PC-9 (cell line): ENCODE data around the gene CREBBP. TPM values are rescaled to one million over a fixed set of nuclear protein-coding genes. Genes with fewer than 3 reads are reported as not detected.

ENCODE experiments used
- BruUV-seq: library from RNA; stranded (reverse); fragments of 400-500 nt; replicated peaks from 2 replicates; lab custom pipeline; 2021; lab: Mats Ljungman, UMichigan
- CTCF ChIA-PET: fragments of 300-600 bp; sonication (Branson Sonifier 250); formaldehyde crosslinking; loops from one replicate; lab custom pipeline; 2022; ENCODE audit warnings: antibody characterized with exemption; lab: Charles Lee
- POLR2A ChIA-PET: fragments of 300-600 bp; sonication (Branson Sonifier 250); formaldehyde crosslinking; loops from one replicate; lab custom pipeline; 2022; ENCODE audit warnings: antibody characterized with exemption; ENCODE audit not compliant: unreplicated experiment; lab: Charles Lee
- DNase-seq, 2 experiments: peaks; one replicate each; pipeline versions ENCODE4 v3.0.0 to v3.0.0-alpha.2; 2015 to 2022; ENCODE audit warnings: mixed read lengths in 1 of 2
- H2AFZ ChIP-seq: fragments of 200-600 bp; sonication (generic); 2 replicates; pipeline ENCODE4 v1.8.1; 2017; ENCODE audit warnings: antibody characterized with exemption
- H3F3A ChIP-seq: fragments of 200-600 bp; sonication (generic); 2 replicates; pipeline ENCODE4 v1.8.1; 2017; ENCODE audit warnings: antibody characterized with exemption, mild to moderate bottlenecking, low read depth; ENCODE audit not compliant: insufficient read depth
- H3K27ac ChIP-seq: fragments of 200-600 bp; sonication (generic); 2 replicates; pipeline ENCODE4 v1.6.1; 2016; ENCODE audit warnings: mixed run types
- H3K27me3 ChIP-seq: fragments of 200-600 bp; sonication (generic); 2 replicates; pipeline ENCODE4 v1.6.1; 2016; ENCODE audit warnings: low read depth, mixed run types; ENCODE audit not compliant: insufficient read depth
- H3K36me3 ChIP-seq: fragments of 200-600 bp; sonication (generic); 2 replicates; pipeline ENCODE4 v1.6.1; 2016; ENCODE audit warnings: low read depth, mixed run types
- H3K4me1 ChIP-seq: fragments of 200-600 bp; sonication (generic); replicated peaks from 2 replicates; pipeline ENCODE4 v1.6.1; 2016; ENCODE audit warnings: mixed run types; ENCODE audit not compliant: insufficient read depth
- H3K4me2 ChIP-seq: fragments of 200-600 bp; sonication (generic); 2 replicates; pipeline ENCODE4 v1.6.1; 2017; ENCODE audit warnings: mixed run types
- H3K4me3 ChIP-seq: fragments of 200-600 bp; sonication (generic); 2 replicates; pipeline ENCODE4 v1.6.1; 2016; ENCODE audit warnings: mixed run types
- H3K79me2 ChIP-seq: fragments of 200-600 bp; sonication (generic); 2 replicates; pipeline ENCODE4 v1.6.1; 2017; ENCODE audit warnings: low read depth, mixed run types
- H3K9me2 ChIP-seq: fragments of 200-600 bp; sonication (generic); 2 replicates; pipeline ENCODE4 v1.8.1; 2017; ENCODE audit warnings: mild to moderate bottlenecking; ENCODE audit not compliant: insufficient read depth
- H3K9me3 ChIP-seq: fragments of 200-600 bp; sonication (generic); 2 replicates; pipeline ENCODE4 v1.8.1; 2016; ENCODE audit warnings: low read depth; ENCODE audit not compliant: insufficient read depth
- H4K20me1 ChIP-seq: fragments of 200-600 bp; sonication (generic); 2 replicates; pipeline ENCODE4 v1.8.1; 2017; ENCODE audit not compliant: insufficient read depth
- CTCF ChIP-seq: fragments of 200-600 bp; sonication (generic); conservative IDR thresholded peaks from 2 replicates; pipeline ENCODE4 v1.6.1; 2017; ENCODE audit warnings: mixed run types, antibody characterized with exemption, mild to moderate bottlenecking, moderate library complexity
- EZH2 ChIP-seq: fragments of 200-600 bp; sonication (generic); IDR thresholded peaks from 2 replicates; pipeline ENCODE4 v1.8.0; 2017; ENCODE audit warnings: antibody characterized with exemption, low read depth
- intact Hi-C: fragments of 100-400 bp; cut with micrococcal nuclease; formaldehyde crosslinking; loops from one replicate; pipeline ENCODE4 v1.10.0; 2022; ENCODE audit not compliant: unreplicated experiment
- total RNA-seq: library from RNA; stranded (reverse); gene quantifications from 2 replicates; pipeline ENCODE4 v1.2.3, GENCODE V29; 2021

CREBBP gene
- total RNA-seq, 1 experiment from 2014 or later = 74.9 TPM

- no peaks in the 10 kb centered on the region for H3K9me2 ChIP-seq
- intact Hi-C loops = no loop called here
- POLR2A ChIA-PET = interaction anchor here (0.6 kb wide), 1 partner anchor 259 kb away, joined by 3 read pairs; no protein-coding TSS in a partner anchor
- CTCF ChIA-PET = interaction anchor here (0.5 kb wide), 1 partner anchor 31 kb away, joined by 6 read pairs; no protein-coding TSS in a partner anchor
- no peak for TF ChIP-seq EZH2
- TF ChIP-seq CTCF = no peak
- H3K27ac ChIP-seq = no peak overlapping the region
- H3K27me3 ChIP-seq = peaks cover 5% of the 10 kb centered on the region; the same call in 1 of the 2 replicates
- no peaks in the 10 kb centered on the region for H3F3A ChIP-seq
- DNase-seq = no peak
- H3K4me3 ChIP-seq = no peak overlapping the region
- H3K79me2 ChIP-seq = no peaks in the 10 kb centered on the region
- no peaks in the 10 kb centered on the region for H4K20me1 ChIP-seq
- H3K9me3 ChIP-seq = no peaks in the 10 kb centered on the region
- BruUV-seq = no TSS peak
- no peaks in the 10 kb centered on the region for H3K36me3 ChIP-seq
- H3K4me1 ChIP-seq = no peaks in the 10 kb centered on the region
- H3K4me2 ChIP-seq = no peak overlapping the region
- no peak overlapping the region for H2AFZ ChIP-seq
Observed at GRCh38 chr16:3909791-3910583, 29.5 kb upstream of the CREBBP start.

GRCh38 chr16:3908951-3909437 lies 28.5 kb upstream of the CREBBP start:
- intact Hi-C loops = no loop called here
- H3K27me3 ChIP-seq = peaks cover 5% of the 10 kb centered on the region; the same call in 1 of the 2 replicates
- POLR2A ChIA-PET = no interaction called here
- BruUV-seq = no TSS peak
- no peaks in the 10 kb centered on the region for H3K9me3 ChIP-seq
- no peaks in the 10 kb centered on the region for H3K79me2 ChIP-seq
- no peak overlapping the region for H3K4me3 ChIP-seq
- no peaks in the 10 kb centered on the region for H4K20me1 ChIP-seq
- no peaks in the 10 kb centered on the region for H3F3A ChIP-seq
- no peaks in the 10 kb centered on the region for H3K4me1 ChIP-seq
- H3K9me2 ChIP-seq = no peaks in the 10 kb centered on the region
- CTCF ChIA-PET = no interaction called here
- TF ChIP-seq EZH2 = no peak
- no peak for TF ChIP-seq CTCF
- no peak overlapping the region for H2AFZ ChIP-seq
- H3K4me2 ChIP-seq = no peak overlapping the region
- no peak overlapping the region for H3K27ac ChIP-seq
- no peak for DNase-seq
- H3K36me3 ChIP-seq = no peaks in the 10 kb centered on the region

GRCh38 chr16:3907586-3907985 lies 27.1 kb upstream of the CREBBP start:
- no peaks in the 10 kb centered on the region for H3K4me1 ChIP-seq
- TF ChIP-seq EZH2 (no peak), CTCF (no peak)
- no peaks in the 10 kb centered on the region for H3K79me2 ChIP-seq
- H3K27me3 ChIP-seq = peaks cover 3% of the 10 kb centered on the region; the same call in 1 of the 2 replicates
- H3K9me3 ChIP-seq = no peaks in the 10 kb centered on the region
- ChIA-PET POLR2A (no interaction called here), CTCF (no interaction called here)
- intact Hi-C loops = no loop called here
- no peak for DNase-seq
- H3K4me2 ChIP-seq = no peak overlapping the region
- H2AFZ ChIP-seq = no peak overlapping the region
- H3K4me3 ChIP-seq = no peak overlapping the region
- H3K9me2 ChIP-seq = no peaks in the 10 kb centered on the region
- no peak overlapping the region for H3K27ac ChIP-seq
- no peaks in the 10 kb centered on the region for H3K36me3 ChIP-seq
- H4K20me1 ChIP-seq = no peaks in the 10 kb centered on the region
- BruUV-seq = no TSS peak
- H3F3A ChIP-seq = no peaks in the 10 kb centered on the region
